Testis (tissue), 2 donors: ENCODE results near the gene CUX1.

Source experiments
- POLR2A ChIP-seq: fragments of 450-650 bp; IDR thresholded peaks from one replicate; pipeline ENCODE4 v1.6.1; 2017; ENCODE audit warnings: antibody characterized with exemption, mild to moderate bottlenecking, moderate library complexity
- TF ChIP-seq, protein P1 (sequence below), 3 experiments: fragments of 450-650 bp in 2 of 3; fragments of 200-600 bp in 1 of 3; sonication (generic) in 1 of 3; IDR thresholded peaks; one replicate each; pipeline ENCODE4 v1.5.1; 2016 to 2019; ENCODE audit warnings: antibody characterized with exemption in 3 of 3, mild to moderate bottlenecking in 2 of 3, moderate library complexity in 1 of 3

DNA sequence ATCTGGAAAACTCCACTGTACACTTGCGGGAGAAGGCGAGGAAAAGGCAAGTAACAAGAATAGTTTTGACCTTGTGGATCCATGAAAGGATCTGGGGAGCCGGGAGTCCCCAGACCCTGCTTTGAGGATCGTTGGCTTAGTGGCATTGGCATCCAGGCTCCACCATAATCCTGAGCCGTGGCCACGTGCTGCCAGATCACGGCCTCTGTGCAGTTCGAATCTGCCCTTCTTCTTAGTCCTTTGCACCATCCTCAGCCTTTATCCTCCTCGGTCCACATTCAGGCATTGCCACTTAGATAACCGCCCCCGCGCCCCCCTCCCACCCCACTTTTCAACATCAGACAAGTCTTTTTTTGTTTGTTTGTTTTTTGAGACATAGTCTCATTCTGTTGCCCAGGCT is 201.4 kb downstream of the CUX1 start:
- TF ChIP-seq, protein P1, sequence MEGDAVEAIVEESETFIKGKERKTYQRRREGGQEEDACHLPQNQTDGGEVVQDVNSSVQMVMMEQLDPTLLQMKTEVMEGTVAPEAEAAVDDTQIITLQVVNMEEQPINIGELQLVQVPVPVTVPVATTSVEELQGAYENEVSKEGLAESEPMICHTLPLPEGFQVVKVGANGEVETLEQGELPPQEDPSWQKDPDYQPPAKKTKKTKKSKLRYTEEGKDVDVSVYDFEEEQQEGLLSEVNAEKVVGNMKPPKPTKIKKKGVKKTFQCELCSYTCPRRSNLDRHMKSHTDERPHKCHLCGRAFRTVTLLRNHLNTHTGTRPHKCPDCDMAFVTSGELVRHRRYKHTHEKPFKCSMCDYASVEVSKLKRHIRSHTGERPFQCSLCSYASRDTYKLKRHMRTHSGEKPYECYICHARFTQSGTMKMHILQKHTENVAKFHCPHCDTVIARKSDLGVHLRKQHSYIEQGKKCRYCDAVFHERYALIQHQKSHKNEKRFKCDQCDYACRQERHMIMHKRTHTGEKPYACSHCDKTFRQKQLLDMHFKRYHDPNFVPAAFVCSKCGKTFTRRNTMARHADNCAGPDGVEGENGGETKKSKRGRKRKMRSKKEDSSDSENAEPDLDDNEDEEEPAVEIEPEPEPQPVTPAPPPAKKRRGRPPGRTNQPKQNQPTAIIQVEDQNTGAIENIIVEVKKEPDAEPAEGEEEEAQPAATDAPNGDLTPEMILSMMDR (IDR thresholded peaks at IDR 0.05) = no peak
- TF ChIP-seq POLR2A = no peak
